HG03571 (cell line): ENCODE measurements around the gene EFNB2.

ENCODE experiments used
- ATAC-seq: cut with Tn5 transposase; IDR thresholded peaks from one replicate; pipeline ENCODE4 v1.9.1; 2021; ENCODE audit not compliant: unreplicated experiment

The EFNB2 gene

DNA sequence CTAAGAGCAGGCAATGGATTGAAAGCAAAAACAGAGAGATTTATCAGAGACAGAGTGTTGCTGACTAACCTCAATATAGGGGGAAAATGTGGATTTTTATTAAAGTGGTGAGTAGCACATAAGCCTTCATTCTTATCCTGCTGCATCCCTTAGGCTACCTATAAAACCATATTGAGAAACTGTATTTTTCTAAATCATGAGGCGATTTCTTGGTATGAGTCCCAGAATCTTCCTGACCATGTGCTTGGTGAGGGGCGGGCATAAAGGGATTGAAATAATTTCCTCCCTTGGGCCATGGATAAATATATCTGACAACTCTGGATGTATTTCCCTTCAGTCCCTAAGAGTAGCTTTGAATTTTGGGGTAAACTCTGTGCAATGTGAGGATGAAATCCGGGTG, 72.8 kb downstream of the EFNB2 start:
- ATAC-seq, result no peak

DNA sequence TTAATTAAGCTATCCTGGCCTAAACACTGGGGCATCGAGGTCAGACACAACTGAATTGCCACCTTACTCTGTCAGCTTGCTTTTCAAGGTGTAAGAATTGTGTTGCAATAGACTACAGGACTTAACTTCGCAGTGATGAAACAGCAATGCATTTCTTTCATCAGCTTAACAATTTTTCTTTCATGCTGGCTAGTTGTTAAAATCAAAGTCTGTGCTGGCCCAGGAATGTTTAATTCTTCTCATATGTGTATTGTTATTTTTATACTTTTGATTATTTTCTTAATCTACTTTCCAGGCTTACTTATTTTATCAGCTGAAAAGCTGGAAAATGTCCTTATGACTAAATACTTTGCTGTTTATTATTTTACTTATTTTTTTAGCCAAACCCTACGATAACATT, 79.7 kb downstream of the EFNB2 start:
- ATAC-seq, result no peak

DNA sequence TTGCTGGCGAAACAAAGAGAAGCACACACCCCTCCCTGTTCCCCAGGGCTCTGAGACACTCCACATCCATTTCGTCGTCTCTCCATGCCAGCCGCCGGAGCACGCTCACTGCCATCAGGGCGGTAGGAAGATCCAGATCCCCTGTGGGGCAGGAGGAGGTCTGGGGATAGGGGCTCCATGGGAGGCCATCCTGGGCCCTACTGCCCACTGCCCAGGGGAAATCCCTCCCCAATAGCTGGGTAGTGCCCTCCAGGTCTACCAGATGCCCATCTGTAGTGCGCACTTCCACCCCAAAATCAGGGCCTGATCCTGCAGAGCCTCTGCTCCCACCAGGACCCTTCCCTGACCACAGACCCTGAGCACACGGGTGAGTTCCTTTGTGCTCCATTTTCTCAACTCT, 80.3 kb downstream of the EFNB2 start:
- ATAC-seq, result no peak

DNA sequence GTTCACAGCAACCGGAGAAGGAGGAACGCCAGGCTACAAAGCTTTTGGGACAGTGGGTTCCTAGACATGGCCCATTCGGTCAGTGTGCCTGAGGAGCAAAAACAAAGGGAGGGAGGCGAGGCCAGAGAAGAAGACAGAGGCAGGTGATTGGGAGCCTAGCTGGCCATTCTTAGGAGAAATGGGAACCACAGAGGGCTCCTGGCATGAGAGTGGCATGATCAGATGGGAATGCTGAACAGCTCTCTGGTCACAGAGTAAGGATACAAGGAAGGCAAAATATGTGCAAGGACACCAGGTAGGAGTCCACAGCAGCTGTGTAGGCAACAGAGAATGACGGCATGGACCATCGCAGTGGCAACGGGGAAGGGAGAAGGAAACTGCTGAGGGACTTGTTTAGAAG, 82.4 kb downstream of the EFNB2 start:
- no peak for ATAC-seq

DNA sequence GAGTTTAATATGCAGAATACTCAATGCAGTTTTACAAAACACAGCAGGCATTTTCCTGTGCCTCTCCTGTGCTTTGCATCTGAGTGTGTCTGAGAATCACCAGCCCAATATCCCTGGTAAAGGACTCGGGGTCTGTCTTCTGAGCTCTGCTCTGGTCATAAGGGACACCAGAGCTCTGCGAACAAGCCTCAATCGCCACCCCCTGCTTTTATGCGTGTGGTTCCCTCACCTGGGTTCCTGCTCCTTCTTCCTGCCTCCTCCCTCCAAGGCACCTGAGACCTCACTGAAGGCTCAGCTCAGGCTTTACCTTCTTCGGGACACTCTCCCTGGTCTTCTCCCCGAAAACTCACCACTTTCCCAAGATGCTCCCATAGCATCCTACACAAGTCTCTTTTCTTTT, 84.5 kb downstream of the EFNB2 start:
- no peak for ATAC-seq

DNA sequence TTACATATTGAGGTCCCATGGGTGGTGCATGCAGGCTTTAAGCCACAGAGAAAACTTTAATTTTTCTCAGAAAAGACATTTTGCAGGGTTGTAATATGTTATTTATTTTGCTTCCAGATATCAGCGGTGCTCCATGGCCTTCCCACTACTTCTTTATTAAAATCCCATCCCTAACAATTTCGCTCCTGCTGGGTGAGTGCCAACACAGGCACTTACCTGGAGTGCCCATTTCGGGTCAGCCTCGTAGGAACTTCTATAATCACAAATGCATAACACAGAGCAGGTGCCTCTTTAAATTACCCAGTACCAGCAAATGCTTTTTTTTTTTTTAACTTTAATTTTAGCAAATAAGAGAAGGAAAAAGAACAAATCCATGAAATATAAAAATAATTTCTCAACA, 86.4 kb downstream of the EFNB2 start:
- no peak for ATAC-seq

DNA sequence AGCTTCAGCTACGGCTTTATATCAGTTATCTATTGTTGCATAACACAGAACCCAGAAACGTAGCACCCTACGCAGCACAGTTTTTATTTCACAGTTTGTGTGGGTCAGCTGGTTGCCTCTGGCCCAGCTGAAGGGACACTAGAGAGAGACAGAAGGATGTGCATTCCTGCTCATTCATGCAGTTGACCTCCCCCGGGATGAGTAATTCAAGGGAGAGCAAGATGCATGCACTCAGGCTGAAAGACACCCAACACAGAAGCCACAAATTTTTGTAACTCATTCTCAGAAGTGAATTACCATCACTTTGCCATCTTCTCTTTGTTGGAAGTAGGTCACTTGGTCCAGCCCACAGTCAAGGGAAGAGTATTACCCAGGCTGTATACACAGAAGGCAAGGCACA, 89.5 kb downstream of the EFNB2 start:
- ATAC-seq, result no peak

DNA sequence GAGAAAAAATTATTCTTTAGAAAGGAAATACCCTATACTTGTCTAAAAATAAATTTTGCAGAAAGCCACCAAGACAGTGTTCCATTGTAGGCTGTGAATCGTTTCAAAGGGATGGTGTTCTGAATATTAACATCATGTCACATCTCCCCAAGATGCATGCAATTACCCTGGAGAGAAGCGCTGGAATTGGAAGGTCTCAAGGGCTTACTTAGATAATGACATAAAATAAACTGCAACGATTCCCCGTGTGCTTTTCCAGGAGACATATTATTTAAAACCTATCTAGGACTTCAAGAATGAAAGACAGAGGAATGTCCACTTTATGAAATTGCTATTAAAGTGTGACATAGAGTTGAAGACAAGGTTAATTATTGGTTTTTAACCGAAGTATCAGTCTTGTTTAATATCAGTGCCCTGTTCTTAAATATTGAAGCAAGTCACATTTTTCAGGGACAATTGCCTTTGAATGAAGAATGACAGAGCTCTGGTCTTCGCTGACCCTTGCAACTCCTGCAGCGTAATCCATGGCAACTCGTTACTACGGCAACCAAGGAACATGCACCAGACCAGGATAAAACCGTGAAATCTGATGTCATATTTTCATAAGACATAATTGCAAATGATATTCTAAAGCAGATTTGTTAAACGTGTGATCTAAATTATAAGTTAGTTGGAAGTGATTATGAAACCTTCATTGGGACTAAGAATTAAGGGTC, 91.7 kb downstream of the EFNB2 start:
- no peak for ATAC-seq

DNA sequence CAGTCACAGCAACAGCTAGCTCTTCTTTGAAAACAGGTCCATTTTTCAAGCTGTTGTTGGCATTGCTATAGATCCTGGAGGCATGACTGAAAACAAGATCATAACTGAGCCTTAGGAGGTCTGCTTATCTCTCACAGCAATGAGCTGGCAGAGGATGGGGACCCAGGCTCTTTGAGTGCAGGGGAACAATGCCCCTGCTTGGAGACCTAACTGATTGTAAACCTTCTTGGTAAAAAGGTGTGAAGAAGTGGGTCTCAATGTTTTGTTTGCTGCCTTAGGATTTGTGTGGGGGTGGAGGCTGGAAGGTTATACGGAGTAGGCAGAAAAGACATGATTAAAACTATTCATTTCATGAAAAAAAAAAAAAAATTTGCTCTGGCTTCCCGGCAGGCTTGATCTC, 94.6 kb downstream of the EFNB2 start:
- no peak for ATAC-seq
